WERI-Rb-1 (cell line): Measurements from ENCODE around the gene UST.
"Not testable (repeated sequence)": the region's sequence is repeated elsewhere in the genome, so short reads cannot be mapped to it uniquely, and the experiment has no call there.

Source experiments
- DNase-seq: peaks from one replicate; pipeline ENCODE4 v3.0.0-alpha.2; 2020
- H3K27ac ChIP-seq: fragments of 250-450 bp; sonication (Bioruptor Pico); 2 replicates; pipeline ENCODE4 v1.5.1; 2020; ENCODE audit warnings: mild to moderate bottlenecking, moderate library complexity
- H3K27me3 ChIP-seq: fragments of 250-450 bp; sonication (Bioruptor Pico); 2 replicates; pipeline ENCODE4 v1.5.1; 2021; ENCODE audit warnings: mild to moderate bottlenecking, low read depth, moderate library complexity; ENCODE audit not compliant: insufficient read depth, severe bottlenecking
- H3K36me3 ChIP-seq: fragments of 250-450 bp; sonication (Bioruptor Pico); 2 replicates; pipeline ENCODE4 v1.5.1; 2020; ENCODE audit warnings: mild to moderate bottlenecking, moderate library complexity
- H3K4me3 ChIP-seq: 2 replicates; pipeline ENCODE4 v1.5.1; 2011; ENCODE audit warnings: low read depth, mild to moderate bottlenecking, control low read depth, low read length
- H3K9me3 ChIP-seq: fragments of 250-450 bp; sonication (Bioruptor Pico); 2 replicates; pipeline ENCODE4 v1.5.1; 2021; ENCODE audit warnings: mild to moderate bottlenecking, moderate library complexity; ENCODE audit not compliant: severe bottlenecking
- CTCF ChIP-seq: IDR thresholded peaks from 2 replicates; pipeline ENCODE4 v1.5.1; 2011; ENCODE audit warnings: low read depth, mild to moderate bottlenecking, control low read depth, inconsistent platforms, low read length

UST gene

GRCh38 chr6:149001422-149001821, 254.6 kb downstream of the UST start:
- no peaks in the 10 kb centered on the region for H3K36me3 ChIP-seq
- no peak overlapping the region for H3K4me3 ChIP-seq
- TF ChIP-seq CTCF = no peak
- peaks cover 7% of the 10 kb centered on the region for H3K9me3 ChIP-seq
- DNase-seq = no peak
- no peak overlapping the region for H3K27ac ChIP-seq
- no peaks in the 10 kb centered on the region for H3K27me3 ChIP-seq

- no peak overlapping the region for H3K4me3 ChIP-seq
- H3K27ac ChIP-seq = no peak overlapping the region
- no peak for TF ChIP-seq CTCF
- H3K27me3 ChIP-seq = no peaks in the 10 kb centered on the region
- peaks cover 7% of the 10 kb centered on the region for H3K9me3 ChIP-seq
- no peak for DNase-seq
- H3K36me3 ChIP-seq = no peaks in the 10 kb centered on the region
These were observed 256.7 kb downstream of the UST start for GRCh38 chr6:149003560-149003959.

GRCh38 chr6:149004664-149005063, 257.8 kb downstream of the UST start:
- no peak overlapping the region for H3K27ac ChIP-seq
- peaks cover 7% of the 10 kb centered on the region for H3K9me3 ChIP-seq
- TF ChIP-seq CTCF = no peak
- H3K27me3 ChIP-seq = no peaks in the 10 kb centered on the region
- DNase-seq = no peak
- no peak overlapping the region for H3K4me3 ChIP-seq
- H3K36me3 ChIP-seq = no peaks in the 10 kb centered on the region

GRCh38 chr6:149006236-149006635, 259.4 kb downstream of the UST start:
- H3K36me3 ChIP-seq, H3K27ac ChIP-seq: not testable (repeated sequence)

GRCh38 chr6:149006671-149007070, 259.8 kb downstream of the UST start:
- H3K27me3 ChIP-seq = no peaks in the 10 kb centered on the region
- no peak overlapping the region for H3K27ac ChIP-seq
- no peak overlapping the region for H3K4me3 ChIP-seq
- no peak for DNase-seq
- no peaks in the 10 kb centered on the region for H3K36me3 ChIP-seq
- peaks cover 3% of the 10 kb centered on the region for H3K9me3 ChIP-seq
- no peak for TF ChIP-seq CTCF

More at GRCh38 chr6:149006236-149006635, 259.4 kb downstream of the UST start:
- H3K4me3 ChIP-seq, DNase-seq, H3K9me3 ChIP-seq, H3K27me3 ChIP-seq: not testable (repeated sequence)

GRCh38 chr6:149007846-149008245, 261.0 kb downstream of the UST start:
- H3K9me3 ChIP-seq = peaks cover 3% of the 10 kb centered on the region
- H3K27me3 ChIP-seq = no peaks in the 10 kb centered on the region
- no peak overlapping the region for H3K27ac ChIP-seq
- no peak overlapping the region for H3K4me3 ChIP-seq
- TF ChIP-seq CTCF = no peak
- no peaks in the 10 kb centered on the region for H3K36me3 ChIP-seq
- no peak for DNase-seq
